ENCODE results near the gene PON3.

- TF ChIP-seq, protein P1, sequence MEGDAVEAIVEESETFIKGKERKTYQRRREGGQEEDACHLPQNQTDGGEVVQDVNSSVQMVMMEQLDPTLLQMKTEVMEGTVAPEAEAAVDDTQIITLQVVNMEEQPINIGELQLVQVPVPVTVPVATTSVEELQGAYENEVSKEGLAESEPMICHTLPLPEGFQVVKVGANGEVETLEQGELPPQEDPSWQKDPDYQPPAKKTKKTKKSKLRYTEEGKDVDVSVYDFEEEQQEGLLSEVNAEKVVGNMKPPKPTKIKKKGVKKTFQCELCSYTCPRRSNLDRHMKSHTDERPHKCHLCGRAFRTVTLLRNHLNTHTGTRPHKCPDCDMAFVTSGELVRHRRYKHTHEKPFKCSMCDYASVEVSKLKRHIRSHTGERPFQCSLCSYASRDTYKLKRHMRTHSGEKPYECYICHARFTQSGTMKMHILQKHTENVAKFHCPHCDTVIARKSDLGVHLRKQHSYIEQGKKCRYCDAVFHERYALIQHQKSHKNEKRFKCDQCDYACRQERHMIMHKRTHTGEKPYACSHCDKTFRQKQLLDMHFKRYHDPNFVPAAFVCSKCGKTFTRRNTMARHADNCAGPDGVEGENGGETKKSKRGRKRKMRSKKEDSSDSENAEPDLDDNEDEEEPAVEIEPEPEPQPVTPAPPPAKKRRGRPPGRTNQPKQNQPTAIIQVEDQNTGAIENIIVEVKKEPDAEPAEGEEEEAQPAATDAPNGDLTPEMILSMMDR (IDR thresholded peaks at IDR 0.05): no peak
- no peak for TF ChIP-seq POLR2A (IDR thresholded peaks at IDR 0.05)
Measured at GRCh38 chr7:95368235-95368634, 27.9 kb downstream of the PON3 start.
